ENCODE measurements around the gene RNPEP.
"Not testable (repeated sequence)": the region's sequence is repeated elsewhere in the genome, so short reads cannot be mapped to it uniquely, and the experiment has no call there.

Gene RNPEP

GRCh38 chr1:201955009-201955728 is 27.3 kb upstream of the RNPEP start, which contains the start of gene TIMM17A:
Gene TIMM17A (plus strand): TSS chr1:201955503. CDS start chr1:201955527, 24 bp downstream.
- Histone ChIP-seq H3K4me3 (peak within 1 kb of the TSS; percentile 62 to 95 (median 82)), H3K27ac (peak within 1 kb of the TSS; percentile 63 to 92 (median 88))

- H3K27ac ChIP-seq, result peak overlapping the region; percentile 63 to 92 (median 88)
- peak overlapping the region; percentile 62 to 95 (median 82) for H3K4me3 ChIP-seq
Observed at GRCh38 chr1:201955729-201956143, 26.7 kb upstream of the RNPEP start.

GRCh38 chr1:201958348-201958747 is 24.1 kb upstream of the RNPEP start:
- Histone ChIP-seq H3K4me3 (no peak overlapping the region), H3K27ac (no peak overlapping the region)

- not testable (repeated sequence) for H3K4me3 ChIP-seq, H3K27ac ChIP-seq
Observed at GRCh38 chr1:201962382-201962781, 20.1 kb upstream of the RNPEP start.

GRCh38 chr1:201964261-201964660 is 18.2 kb upstream of the RNPEP start:
- no peak overlapping the region for H3K27ac ChIP-seq
- no peak overlapping the region for H3K4me3 ChIP-seq

GRCh38 chr1:201966171-201966570 is 16.3 kb upstream of the RNPEP start:
- Histone ChIP-seq H3K4me3 (no peak overlapping the region), H3K27ac (no peak overlapping the region)

GRCh38 chr1:201968202-201968925 is 14.1 kb upstream of the RNPEP start:
- H3K27ac ChIP-seq, result no peak overlapping the region
- no peak overlapping the region for H3K4me3 ChIP-seq

- Histone ChIP-seq H3K27ac (no peak overlapping the region), H3K4me3 (no peak overlapping the region)
Observed at GRCh38 chr1:201970334-201971159, 11.9 kb upstream of the RNPEP start.

- peak overlapping the region in 16 of 21 experiments; percentile 88 to 97 (median 92) for H3K27ac ChIP-seq
- peak overlapping the region; percentile 67 to 99 (median 85) for H3K4me3 ChIP-seq
Observed at GRCh38 chr1:201982082-201982622, 296 bp upstream of the RNPEP start.

GRCh38 chr1:201983380-201983805 is 945 bp downstream of the RNPEP start:
- H3K27ac ChIP-seq, result peak overlapping the region in 20 of 21 experiments; percentile 88 to 97 (median 92)

GRCh38 chr1:201984446-201984845 is 2.0 kb downstream of the RNPEP start:
- Histone ChIP-seq H3K4me3 (no peak overlapping the region), H3K27ac (no peak overlapping the region)

More at GRCh38 chr1:201983380-201983805, 945 bp downstream of the RNPEP start:
- H3K4me3 ChIP-seq, result peak overlapping the region; percentile 67 to 99 (median 85)

GRCh38 chr1:201985355-201985754 is 2.9 kb downstream of the RNPEP start:
- Histone ChIP-seq H3K4me3 (no peak overlapping the region), H3K27ac (no peak overlapping the region)

- Histone ChIP-seq H3K27ac (no peak overlapping the region), H3K4me3 (no peak overlapping the region)
Observed at GRCh38 chr1:201988601-201989000, 6.2 kb downstream of the RNPEP start.

GRCh38 chr1:201989354-201990128 is 7.1 kb downstream of the RNPEP start:
- no peak overlapping the region for H3K27ac ChIP-seq
- H3K4me3 ChIP-seq, result no peak overlapping the region

- H3K27ac ChIP-seq, result no peak overlapping the region
Observed at GRCh38 chr1:201990427-201990826, 8.0 kb downstream of the RNPEP start.

GRCh38 chr1:201999625-202000238 is 17.3 kb downstream of the RNPEP start:
- H3K27ac ChIP-seq, result no peak overlapping the region

More at GRCh38 chr1:201990427-201990826, 8.0 kb downstream of the RNPEP start:
- no peak overlapping the region for H3K4me3 ChIP-seq

GRCh38 chr1:202002507-202002906 is 20.1 kb downstream of the RNPEP start:
- H3K27ac ChIP-seq, result no peak overlapping the region

More at GRCh38 chr1:201999625-202000238, 17.3 kb downstream of the RNPEP start:
- H3K4me3 ChIP-seq, result no peak overlapping the region

GRCh38 chr1:202004711-202005110 is 22.3 kb downstream of the RNPEP start:
- no peak overlapping the region for H3K4me3 ChIP-seq
- H3K27ac ChIP-seq, result no peak overlapping the region

More at GRCh38 chr1:202002507-202002906, 20.1 kb downstream of the RNPEP start:
- no peak overlapping the region for H3K4me3 ChIP-seq
